ENCODE results near the gene TXNIP.
A peak's percentile ranks its signal among the peaks of the same experiment; 100 is the strongest.

TXNIP gene

GRCh38 chr1:145985129-145985501 is 11.3 kb downstream of the TXNIP start:
- DNase-seq (ENCODE audit: low spot score) = no peak

GRCh38 chr1:145983960-145984830 is 12.2 kb downstream of the TXNIP start:
- DNase-seq (ENCODE audit: low spot score) = peak; percentile 66

GRCh38 chr1:145983206-145983675 is 13.1 kb downstream of the TXNIP start:
- no peak for DNase-seq (ENCODE audit: low spot score)

- no peak for DNase-seq (ENCODE audit: low spot score)
Observed at GRCh38 chr1:145982010-145982723, 14.2 kb downstream of the TXNIP start.

GRCh38 chr1:145980457-145980994 is 15.9 kb downstream of the TXNIP start:
- no peak for DNase-seq (ENCODE audit: low spot score)

- DNase-seq (ENCODE audit: low spot score) = peak; percentile 55
Observed at GRCh38 chr1:145979746-145980456, 16.5 kb downstream of the TXNIP start.

- peak; percentile 93 for DNase-seq (ENCODE audit: low spot score)
Observed at GRCh38 chr1:145978854-145979745, 17.3 kb downstream of the TXNIP start.

GRCh38 chr1:145978471-145978853 is 17.9 kb downstream of the TXNIP start:
- no peak for DNase-seq (ENCODE audit: low spot score)

- DNase-seq (ENCODE audit: low spot score) = peak; percentile 87
Observed at GRCh38 chr1:145977486-145978470, 18.6 kb downstream of the TXNIP start.

- no peak for DNase-seq (ENCODE audit: low spot score)
Observed at GRCh38 chr1:145977016-145977415, 19.4 kb downstream of the TXNIP start.

GRCh38 chr1:145975216-145975615 is 21.2 kb downstream of the TXNIP start:
- no peak for DNase-seq (ENCODE audit: low spot score)

GRCh38 chr1:145974721-145975120 is 21.7 kb downstream of the TXNIP start:
- no peak for DNase-seq (ENCODE audit: low spot score)

- DNase-seq (ENCODE audit: low spot score) = no peak
Observed at GRCh38 chr1:145972580-145972979, 23.8 kb downstream of the TXNIP start.

GRCh38 chr1:145967288-145967687 is 29.1 kb downstream of the TXNIP start:
- DNase-seq (ENCODE audit: low spot score) = no peak

GRCh38 chr1:145965119-145965744 is 31.1 kb downstream of the TXNIP start:
- DNase-seq (ENCODE audit: low spot score) = no peak

GRCh38 chr1:145964328-145965118 is 31.9 kb downstream of the TXNIP start, which contains the start of the genes ANKRD34A and POLR3GL:
Gene ANKRD34A (minus strand): TSS chr1:145964575. CDS start chr1:145961759, 2,816 bp downstream.
Gene POLR3GL (plus strand): TSS chr1:145964690. CDS start chr1:145974866, 10,176 bp downstream.
- peak; percentile 96 for DNase-seq (ENCODE audit: low spot score)

GRCh38 chr1:145963265-145964019 is 32.9 kb downstream of the TXNIP start:
- DNase-seq (ENCODE audit: low spot score) = no peak

Measured in CD4-positive, alpha-beta T cell treated with Interleukin-2 at 100 ng/mL for 4 hours (primary cell).